Right renal pelvis (tissue), 4 donors: Measurements from ENCODE around the gene GPSM1. TPM values are rescaled to one million over a fixed set of nuclear protein-coding genes. Genes with fewer than 3 reads are reported as not detected.
A peak's percentile ranks its signal among the peaks of the same experiment; 100 is the strongest.
"Not testable (repeated sequence)": the region's sequence is repeated elsewhere in the genome, so short reads cannot be mapped to it uniquely, and the experiment has no call there.

ENCODE experiments used
- DNase-seq, 4 donors: peaks; one replicate each; pipeline ENCODE4 v3.0.0-alpha.2; 2013; ENCODE audit warnings: low read depth in 4 of 4, low spot score in 3 of 4, missing footprints in 1 of 4
- polyA plus RNA-seq, 4 donors: library from polyadenylated mRNA; unstranded; fragments of 120-200 nt; gene quantifications; one replicate each; pipeline ENCODE4 v1.2.1, GENCODE V29; 2013; ENCODE audit not compliant: insufficient read length in 4 of 4

GPSM1 gene
- polyA plus RNA-seq, 4 donors, result 30.6 to 42.3 (median 32.0) TPM

DNA sequence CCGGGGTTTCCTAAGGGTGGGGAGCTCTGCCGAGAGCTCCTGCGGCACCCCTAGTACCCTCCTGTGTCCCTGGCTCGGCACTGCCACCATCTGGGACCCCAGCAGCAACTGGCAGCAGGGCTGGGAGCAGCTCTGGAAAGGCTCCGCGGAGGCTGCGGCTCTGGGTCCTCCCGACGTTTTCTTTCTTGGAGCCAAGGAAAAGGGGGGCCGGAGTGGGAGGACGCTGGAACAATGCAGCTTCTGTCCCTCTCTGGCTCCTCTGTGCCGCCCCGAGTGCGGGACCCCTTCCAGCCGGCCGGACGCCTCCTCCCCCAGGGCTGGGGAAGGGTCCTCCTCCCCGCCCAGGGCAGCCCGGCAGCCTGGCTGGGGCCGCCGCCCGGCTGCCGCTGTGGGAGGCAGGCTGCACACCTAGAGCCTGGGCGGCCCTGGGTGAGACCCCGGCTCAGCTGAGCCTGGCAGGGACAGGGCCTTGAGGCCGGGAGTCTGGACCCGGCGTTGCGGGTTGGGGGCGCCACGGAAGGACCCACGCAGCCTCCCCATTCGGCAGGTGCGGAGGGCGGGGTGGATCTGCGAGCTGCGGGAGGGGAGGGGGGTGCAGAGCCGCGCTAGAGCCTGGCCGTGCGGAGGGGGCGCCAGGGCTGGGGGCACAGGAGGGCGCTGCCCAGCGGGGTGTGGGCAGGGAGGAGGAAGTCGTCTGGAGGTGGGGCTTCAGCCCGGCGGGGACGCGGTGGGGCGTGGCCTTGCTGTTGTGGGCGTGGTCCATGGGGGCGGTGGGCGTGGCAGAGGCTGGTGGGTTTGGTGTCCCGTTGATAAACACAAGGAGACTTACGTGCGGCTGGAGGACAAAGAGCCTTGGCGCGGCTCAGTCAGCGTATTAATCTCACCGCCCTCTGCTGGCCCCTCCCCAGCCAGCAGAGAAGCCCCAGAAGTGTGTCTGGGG, 15.1 kb downstream of the GPSM1 start:
- peak in 1 of 4 donors; percentile 68 for DNase-seq

DNA sequence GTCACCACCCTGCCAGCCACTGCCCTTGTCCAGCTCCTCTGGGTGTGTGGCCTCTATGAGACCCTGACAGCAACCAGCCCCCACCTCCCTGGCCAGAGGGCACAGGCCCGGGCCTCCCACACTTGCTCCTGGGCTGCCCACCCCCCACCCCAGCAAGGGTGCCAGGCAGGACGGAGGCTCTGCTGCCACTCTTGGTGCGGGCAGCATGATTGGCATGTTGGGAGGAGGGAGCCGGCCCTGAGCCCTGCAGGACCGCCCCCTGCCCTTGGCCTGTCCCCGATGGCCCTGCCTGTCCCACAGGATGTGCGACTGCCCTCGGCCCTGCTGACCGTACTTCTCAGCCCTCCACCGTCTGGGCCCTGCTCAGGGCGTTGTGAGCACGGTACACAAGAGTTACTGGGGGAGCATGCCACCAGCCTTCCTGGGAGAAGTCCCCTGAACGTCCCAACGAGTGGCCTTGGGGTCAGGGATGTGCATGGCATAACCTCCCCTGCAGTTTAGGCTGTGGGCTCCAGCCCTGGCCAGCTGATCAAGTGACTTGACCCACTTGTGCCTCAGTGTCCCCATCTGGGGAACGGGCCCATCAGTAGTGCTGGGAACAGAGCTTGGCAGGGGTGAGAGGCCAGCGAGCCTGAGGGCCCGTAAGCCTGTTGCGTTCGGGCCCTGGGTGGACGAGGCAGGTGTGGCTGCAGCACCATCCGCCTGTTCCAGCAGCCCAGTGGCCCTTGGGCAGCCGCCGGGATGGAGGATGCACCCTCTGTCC, 16.0 kb downstream of the GPSM1 start:
- DNase-seq, result no peak

DNA sequence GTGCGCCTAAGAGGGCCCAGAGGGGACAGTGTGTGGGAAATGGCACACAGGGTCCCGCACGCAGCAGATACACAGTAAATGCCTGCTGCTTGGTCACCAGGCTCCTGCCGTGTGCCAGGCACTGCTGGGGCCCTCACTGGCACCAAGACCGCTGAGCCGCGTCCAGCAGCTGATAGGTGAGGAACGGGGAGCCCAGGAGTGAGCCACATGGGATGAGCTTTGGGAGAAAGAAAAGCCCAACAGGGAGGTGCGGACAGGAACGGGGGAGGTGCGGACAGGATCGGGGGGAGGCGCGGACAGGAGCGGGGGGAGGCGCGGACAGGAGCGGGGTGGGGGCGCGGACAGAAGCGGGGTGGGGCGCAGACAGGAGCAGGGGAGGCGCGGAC, 16.5 kb downstream of the GPSM1 start:
- DNase-seq, result no peak

DNA sequence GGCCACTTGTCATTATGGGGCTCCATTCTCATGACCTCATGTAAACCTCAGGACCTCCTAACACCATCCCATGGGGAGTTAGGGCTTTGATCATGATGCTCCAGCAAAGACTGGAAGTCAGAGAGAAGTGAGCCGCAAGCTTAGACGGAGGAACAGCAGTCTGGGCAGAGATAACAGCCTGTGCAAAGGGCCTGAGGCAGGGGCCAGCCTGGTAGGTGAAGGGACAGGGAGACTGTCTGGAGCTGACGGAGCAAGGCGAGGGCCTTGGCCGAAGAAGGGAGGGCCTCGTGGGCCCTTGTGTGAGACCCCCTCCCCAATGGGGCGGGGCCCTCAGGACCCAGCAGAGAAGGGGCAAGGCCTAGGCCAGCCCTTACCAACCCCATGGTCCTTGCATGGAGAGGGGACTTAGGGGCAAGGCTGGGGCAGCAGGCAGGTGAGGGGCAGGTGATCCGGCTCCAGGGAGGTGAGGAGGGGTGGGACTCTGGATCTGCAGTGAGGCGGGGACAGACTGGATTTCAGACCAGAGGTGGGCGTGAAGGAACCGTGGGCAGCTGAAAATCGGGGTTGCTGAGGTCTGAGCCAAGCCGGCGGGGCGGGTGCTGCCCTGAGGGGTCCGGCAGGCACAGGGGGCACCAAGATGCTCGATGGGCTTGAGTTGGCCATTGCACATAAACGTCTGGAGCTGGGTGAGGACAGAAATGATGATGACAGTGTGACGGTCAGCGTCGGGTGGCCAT, 17.4 kb downstream of the GPSM1 start:
- no peak for DNase-seq

DNA sequence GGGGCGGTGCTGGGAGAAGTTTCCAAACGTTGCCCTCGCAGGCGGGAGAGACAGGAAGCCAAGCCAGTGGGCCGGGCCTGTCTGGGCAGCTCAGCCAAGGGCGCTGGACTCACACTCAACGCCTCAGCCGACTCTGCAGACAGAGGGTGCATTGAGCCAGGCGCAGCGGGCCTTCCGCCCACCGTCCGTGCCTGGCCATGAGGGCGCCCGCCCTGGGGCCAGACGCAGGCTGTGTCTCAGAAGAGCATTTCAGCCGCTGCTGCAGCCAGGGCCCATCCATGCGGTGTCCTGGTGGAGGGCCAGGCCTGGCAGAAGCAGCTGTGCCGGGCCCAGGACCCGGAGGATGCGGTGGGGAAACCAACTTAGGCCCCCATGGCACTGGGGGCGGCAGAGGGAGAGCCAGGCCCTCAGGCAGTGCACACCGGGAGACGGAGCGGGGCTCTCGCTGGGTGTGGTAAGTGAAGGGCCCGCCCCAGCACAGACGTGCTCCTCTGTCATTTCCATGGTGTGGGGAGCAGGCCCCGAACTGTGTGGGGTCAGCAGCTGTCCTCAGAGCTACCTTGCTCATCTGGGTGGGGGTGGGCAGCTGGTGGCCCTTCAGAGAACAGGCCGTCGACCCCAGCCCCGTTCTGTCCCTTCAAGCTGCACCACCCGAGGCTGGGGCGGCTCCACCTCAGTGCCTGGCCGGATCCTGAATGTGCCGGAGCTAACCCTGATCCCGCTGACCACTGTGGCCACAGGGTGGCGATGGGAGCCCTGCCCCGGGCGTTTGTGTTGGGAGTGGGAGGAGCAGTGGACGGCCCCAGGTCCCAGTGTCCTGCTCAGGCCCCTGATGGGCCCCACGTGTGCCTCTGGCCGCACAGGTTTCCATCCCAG, 18.2 kb downstream of the GPSM1 start:
- no peak for DNase-seq

DNA sequence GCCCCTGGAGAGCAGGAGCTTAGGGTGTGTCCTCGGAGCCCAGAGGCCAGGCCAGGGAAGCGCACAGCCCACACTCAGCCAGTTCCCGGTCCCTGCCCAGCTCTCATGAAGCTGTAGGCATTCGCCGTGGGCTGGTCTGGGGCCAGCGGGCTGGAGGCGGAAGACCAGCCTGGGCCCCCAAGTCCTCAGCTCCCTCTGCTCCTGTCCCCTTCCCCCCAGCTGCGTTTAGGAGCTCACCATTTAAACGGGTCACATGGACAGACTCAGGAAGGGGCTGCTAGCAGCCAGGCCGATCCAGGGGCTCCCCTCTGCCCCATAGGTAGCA, 18.8 kb downstream of the GPSM1 start:
- DNase-seq, result no peak

DNA sequence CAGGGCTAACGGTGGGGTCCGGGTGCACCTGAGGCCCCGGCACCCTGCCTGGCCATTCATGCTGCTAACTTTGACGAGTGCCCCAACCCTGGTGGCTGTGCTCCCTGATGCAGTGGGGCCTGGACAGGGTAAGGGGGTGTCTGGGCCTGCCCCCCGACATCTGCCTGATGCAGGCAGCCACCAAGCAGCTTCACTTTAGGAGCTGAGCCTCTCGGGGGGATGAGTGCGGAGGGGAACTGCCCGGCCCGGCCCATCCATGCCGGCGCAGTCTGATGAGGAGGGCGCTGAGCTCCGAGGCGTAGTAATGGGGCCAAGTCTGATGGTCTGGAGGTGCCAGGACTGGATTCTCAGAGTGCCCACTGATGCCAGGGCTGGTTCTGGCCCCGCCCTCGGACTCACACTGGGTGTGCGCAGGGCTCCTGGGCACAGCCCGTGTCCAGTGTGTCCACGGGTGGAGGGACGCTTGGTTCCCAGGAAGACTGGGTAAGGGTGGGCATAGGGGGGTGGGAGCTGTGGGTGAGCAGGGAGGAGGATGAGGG, 19.7 kb downstream of the GPSM1 start:
- no peak for DNase-seq

DNA sequence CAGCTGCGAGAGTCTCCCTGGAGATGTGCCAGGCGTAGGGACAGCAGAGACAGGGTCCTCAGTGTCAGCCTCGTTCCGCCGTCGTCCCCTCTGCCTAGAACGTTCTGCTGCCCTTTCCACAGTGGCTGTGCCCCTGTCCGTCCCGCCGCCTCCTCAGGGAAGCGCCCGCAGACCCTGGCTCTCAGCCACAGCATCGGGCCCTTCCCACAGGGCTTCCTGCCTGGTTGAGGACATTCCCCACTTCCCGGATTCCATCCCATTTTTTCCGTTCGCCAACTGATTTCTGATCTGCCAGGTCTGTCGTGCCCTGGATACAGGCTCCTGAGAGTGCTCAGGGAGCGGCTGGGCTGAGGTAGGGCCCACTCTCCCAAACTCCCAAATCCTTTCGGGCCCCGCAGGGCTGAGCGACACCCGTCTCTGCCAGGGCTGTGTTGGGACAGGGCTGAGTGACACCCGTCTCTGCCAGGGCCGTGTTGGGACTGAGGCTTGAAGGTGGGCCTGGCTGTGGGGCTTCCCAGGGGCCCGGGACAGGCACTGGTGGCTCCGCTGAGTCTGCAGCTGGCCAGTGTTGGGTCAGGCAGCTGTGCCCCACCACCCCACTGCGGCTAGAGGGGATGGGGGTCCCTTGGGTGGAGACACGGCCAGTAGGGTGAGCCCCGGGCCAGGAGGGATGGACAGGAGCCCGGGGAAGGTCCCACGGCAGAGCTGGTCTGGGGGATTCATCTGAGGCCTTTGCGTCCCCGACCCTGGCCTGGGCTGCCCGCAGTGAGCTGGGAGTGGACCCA, 20.3 kb downstream of the GPSM1 start:
- DNase-seq, result no peak

DNA sequence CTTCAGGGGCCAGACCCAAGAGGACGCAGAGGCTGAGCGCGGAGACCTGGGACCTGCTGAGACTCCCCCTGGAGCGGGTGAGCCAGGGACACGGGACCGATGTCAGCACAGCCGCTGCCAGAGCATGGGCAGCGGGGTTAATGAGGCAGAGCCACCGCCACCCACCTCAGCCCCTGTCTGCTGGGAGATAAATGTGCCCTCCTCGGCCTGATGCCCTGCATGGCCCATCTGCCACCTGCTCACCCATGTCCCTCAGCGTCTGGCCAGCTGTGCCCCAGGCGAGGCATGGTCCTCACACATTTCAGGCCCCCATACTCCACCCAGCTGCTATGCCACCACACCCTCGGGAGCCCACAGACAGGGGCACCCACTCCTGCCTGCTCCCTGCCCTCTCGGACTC, 21.4 kb downstream of the GPSM1 start:
- DNase-seq, result no peak

DNA sequence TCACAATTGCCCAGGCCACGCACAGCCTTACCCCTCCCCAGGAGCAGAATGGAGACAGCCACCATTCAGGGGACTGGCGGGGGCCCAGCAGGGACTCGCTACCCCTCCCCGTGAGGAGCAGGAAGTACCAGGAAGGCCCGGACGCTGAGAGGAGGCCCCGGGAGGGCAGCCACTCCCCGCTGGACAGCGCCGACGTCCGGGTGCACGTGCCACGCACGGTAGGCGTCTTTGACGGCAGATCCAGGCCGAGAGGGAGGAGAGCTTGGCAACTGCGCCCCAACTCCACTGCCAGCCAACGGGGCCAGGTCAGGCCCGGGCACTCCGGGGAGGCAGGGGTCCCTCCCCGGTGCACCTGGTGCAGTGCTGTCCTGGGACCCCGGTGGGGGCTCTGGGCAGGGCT, 22.2 kb downstream of the GPSM1 start:
- no peak for DNase-seq

DNA sequence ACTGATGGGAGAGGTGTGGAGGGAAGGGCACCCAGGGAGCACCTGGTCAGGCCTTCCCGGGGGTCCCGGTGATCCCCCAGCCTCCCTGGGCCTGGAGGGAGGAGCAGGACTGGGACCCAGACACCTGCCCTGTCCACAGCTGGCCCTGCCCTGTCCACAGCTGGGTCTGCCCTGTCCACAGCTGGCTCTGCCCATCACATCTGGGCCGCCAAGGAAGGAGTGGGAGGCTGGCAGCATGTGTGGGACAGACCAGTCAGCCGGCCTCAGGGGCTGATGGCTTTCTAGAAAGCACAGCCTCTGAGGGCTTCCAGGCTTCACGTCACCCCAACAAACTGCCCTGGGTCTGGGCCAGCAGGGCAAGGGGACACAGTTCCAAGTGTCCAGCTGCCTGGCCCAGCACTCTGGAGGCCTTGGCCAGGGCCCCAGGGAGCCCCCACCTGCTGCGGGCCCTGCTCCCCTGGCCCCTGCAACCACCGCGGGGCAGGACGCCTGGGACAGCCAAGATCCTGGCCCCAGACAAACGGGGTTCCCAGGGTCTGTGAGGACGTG, 24.0 kb downstream of the GPSM1 start:
- DNase-seq, result no peak

DNA sequence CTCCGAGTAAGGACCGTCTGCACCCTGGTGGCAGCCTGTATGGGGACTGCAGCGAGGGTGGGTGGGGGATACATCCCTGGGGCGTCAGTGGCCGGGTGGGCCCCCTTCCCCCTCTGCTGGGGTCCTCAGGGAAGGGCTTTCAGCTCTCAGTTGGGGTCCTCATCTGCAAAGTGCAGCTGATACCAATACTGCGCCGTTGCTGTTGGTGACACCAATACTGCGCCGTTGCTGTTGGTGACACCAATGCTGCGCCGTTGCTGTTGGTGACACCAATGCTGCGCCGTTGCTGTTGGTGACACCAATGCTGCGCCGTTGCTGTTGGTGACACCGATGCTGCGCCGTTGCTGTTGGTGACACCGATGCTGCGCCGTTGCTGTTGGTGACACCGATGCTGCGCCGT, 24.5 kb downstream of the GPSM1 start:
- not testable (repeated sequence) for DNase-seq

DNA sequence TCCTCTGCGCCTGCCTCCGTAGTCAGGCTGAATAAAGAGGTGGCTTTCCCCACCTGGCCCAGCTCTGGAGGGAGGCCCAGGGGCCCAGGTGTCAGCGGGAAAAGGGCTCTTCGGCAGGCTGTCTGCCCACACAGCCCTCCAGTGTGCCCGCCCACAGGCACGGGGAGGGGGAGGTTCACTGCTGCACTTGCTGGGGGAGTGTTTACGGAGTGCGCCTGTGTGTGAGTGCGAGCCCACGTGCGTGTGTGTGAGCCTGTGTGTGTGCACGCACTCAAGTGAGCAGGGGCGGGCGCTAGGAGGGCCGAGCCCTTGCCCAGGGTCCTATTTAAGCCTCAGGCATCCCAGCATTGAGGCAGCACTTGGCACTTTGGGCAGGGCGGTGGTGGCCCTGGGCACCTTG, 25.3 kb downstream of the GPSM1 start:
- DNase-seq, result no peak

DNA sequence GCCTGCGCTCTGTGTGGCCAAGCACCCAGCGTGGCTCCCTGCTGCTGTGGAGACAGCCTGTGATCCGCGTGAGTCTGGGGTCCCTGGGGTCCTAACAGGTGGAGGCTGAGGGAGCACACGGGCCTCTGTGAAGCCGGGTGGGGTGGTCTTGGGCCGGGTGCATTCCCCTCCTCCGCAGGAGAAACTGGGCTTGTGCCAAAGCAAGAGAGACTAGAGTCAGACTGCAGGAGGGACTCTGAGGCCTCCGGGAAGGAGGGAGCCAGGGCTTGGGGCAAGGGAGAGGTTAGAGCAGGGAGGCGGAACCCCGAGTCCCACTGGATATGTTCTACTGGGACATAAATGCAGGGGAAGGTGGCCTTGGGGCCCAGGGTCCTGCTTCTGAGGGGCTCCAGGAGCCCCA, 25.7 kb downstream of the GPSM1 start:
- no peak for DNase-seq

DNA sequence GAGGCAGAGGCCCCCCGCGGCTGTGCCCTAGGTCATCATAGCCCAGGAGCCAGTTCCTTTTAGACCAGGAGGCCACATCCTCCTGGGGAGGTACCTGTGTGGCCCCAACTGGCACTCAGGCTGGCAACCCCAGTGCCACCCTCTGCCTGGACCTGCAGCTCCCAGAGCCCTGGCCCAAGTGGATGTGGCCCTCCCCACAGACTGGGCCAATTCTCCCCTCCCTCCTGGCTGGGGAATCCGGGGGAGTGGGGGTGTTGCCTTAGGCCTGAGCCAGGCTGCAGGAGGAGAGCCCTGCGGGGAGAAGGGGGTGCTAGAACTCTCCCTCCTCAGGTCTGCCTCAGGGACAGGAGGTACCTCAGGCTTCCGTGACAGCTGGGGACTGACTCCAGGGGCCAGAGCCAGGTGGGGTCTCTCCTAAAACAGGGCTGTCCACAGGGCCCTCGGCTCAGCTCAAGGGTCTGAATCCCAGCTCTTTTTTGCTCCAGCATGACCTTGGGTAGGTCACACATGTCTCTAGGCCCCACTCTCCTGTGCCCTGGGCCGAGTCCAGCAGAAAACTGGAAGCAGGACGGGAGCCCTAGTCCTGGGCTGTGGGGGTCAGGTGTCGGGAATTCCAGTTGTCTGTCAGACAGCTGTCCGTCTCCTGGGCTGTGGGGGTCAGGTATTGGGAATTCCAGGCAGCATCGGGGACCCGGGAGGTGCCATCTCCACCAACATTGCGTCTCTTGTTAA, 26.6 kb downstream of the GPSM1 start:
- DNase-seq, result no peak

DNA sequence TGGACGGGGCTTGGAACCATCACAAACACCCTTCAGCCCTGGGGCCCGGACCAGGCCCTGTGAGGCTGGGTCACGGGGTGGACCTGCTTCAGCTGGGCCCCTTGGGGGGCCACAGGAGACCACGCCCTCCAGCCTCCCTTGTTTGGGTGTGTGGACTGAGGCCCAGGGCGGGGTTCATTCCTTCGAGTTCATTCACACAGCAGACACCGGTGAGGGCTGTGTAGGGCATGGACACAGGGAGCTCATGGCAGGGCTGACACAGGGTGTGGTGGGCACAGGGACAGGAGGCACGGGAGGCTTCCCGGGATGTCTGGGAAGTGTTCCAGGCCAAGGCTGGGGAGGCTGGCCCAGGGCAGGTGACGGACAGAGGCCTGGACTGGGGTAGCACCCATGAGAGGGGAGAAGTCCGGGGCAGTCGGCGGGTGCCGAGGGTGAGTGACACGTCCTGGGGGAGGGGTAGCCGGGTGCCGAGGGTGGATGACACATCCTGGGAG, 27.3 kb downstream of the GPSM1 start:
- no peak for DNase-seq

DNA sequence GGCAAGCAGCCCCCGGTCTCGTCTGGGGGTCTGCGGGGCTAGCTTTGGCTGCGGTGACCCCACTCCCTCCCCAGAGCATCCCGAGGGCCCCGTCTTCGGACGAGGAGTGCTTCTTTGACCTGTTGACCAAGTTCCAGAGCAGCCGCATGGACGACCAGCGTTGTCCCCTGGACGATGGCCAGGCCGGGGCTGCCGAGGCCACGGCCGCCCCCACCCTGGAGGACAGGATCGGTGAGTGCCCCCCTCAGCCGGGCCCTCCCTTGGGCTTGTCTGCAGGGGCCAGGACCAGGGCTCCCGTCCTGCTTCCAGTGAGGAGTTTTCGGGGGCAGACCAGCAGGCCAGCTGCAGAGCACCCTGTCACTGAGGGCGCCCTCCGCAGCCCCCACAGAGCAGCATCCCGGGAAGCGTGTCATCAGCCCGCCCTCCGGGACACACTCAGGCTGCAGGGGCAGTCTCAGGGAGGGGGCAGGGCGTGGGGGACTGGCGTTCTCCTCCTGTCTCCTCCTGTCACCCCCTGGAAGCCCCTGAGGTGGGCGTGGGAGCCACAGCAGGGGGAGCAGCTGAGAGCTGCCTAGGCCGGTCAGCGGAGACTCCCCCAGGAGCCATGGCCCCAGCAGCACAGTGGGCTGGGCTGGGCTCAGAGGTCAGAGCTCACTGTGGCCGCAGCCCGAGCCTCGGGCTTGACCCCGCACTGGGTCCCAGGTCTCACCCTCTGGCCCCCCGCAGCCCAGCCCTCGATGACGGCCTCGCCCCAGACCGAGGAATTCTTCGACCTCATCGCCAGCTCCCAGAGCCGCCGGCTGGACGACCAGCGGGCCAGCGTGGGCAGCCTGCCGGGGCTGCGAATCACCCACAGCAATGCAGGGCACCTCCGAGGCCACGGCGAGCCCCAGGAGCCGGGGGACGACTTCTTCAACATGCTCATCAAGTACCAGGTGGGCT, 28.5 kb downstream of the GPSM1 start:
- DNase-seq, result no peak
